GM18505 (cell line): ENCODE results near the gene GRM1.

ENCODE experiments used
- ATAC-seq: cut with Tn5 transposase; IDR thresholded peaks from one replicate; pipeline ENCODE4 v1.9.1; 2021; ENCODE audit not compliant: unreplicated experiment
- POLR2A ChIP-seq: IDR thresholded peaks from 4 replicates; pipeline ENCODE4 v1.6.1; 2011; ENCODE audit warnings: borderline replicate concordance; ENCODE audit not compliant: insufficient read depth, insufficient read length; ENCODE audit errors: extremely low read depth

Gene GRM1

GRCh38 chr6:146286961-146287360 lies 258.1 kb downstream of the GRM1 start:
- TF ChIP-seq POLR2A: no peak
- ATAC-seq: no peak

GRCh38 chr6:146287691-146288369 lies 259.0 kb downstream of the GRM1 start:
- ATAC-seq: no peak
- no peak for TF ChIP-seq POLR2A

GRCh38 chr6:146289816-146290588 lies 261.1 kb downstream of the GRM1 start:
- no peak for ATAC-seq
- no peak for TF ChIP-seq POLR2A

- ATAC-seq: no peak
- no peak for TF ChIP-seq POLR2A
These were observed 261.7 kb downstream of the GRM1 start for GRCh38 chr6:146290589-146290901.

GRCh38 chr6:146292506-146292905 lies 263.6 kb downstream of the GRM1 start:
- ATAC-seq: no peak
- TF ChIP-seq POLR2A: no peak

- TF ChIP-seq POLR2A: no peak
- ATAC-seq: no peak
These were observed 266.8 kb downstream of the GRM1 start for GRCh38 chr6:146295695-146296094.

GRCh38 chr6:146297815-146298214 lies 269.0 kb downstream of the GRM1 start:
- no peak for ATAC-seq
- no peak for TF ChIP-seq POLR2A

- TF ChIP-seq POLR2A: no peak
- ATAC-seq: no peak
These were observed 271.7 kb downstream of the GRM1 start for GRCh38 chr6:146300521-146300920.

- no peak for TF ChIP-seq POLR2A
- ATAC-seq: no peak
These were observed 272.9 kb downstream of the GRM1 start for GRCh38 chr6:146301764-146302163.

- TF ChIP-seq POLR2A: no peak
- no peak for ATAC-seq
These were observed 274.1 kb downstream of the GRM1 start for GRCh38 chr6:146302994-146303393.

- TF ChIP-seq POLR2A: no peak
- ATAC-seq: no peak
These were observed 275.3 kb downstream of the GRM1 start for GRCh38 chr6:146304181-146304580.

- ATAC-seq: no peak
- no peak for TF ChIP-seq POLR2A
These were observed 276.2 kb downstream of the GRM1 start for GRCh38 chr6:146305092-146305491.

GRCh38 chr6:146305951-146306350 lies 277.1 kb downstream of the GRM1 start:
- no peak for TF ChIP-seq POLR2A
- no peak for ATAC-seq

- TF ChIP-seq POLR2A: no peak
- ATAC-seq: no peak
These were observed 281.8 kb downstream of the GRM1 start for GRCh38 chr6:146310628-146311027.
